Retinal pigment epithelial cell (primary cell): ENCODE results near the gene MOCOS.

Experiments
- DNase-seq: peaks from one replicate; pipeline ENCODE4 v3.0.0-alpha.2; 2010; ENCODE audit warnings: low read depth
- H3K4me3 ChIP-seq: 2 replicates; pipeline ENCODE4 v1.5.1; 2011; ENCODE audit warnings: mild to moderate bottlenecking, low read length, control low read depth, moderate library complexity
- TF ChIP-seq, protein P1 (sequence below): conservative IDR thresholded peaks from 2 replicates; pipeline ENCODE4 v1.5.1; 2011; ENCODE audit warnings: low read depth, low read length, control low read depth, inconsistent platforms

Gene MOCOS

DNA sequence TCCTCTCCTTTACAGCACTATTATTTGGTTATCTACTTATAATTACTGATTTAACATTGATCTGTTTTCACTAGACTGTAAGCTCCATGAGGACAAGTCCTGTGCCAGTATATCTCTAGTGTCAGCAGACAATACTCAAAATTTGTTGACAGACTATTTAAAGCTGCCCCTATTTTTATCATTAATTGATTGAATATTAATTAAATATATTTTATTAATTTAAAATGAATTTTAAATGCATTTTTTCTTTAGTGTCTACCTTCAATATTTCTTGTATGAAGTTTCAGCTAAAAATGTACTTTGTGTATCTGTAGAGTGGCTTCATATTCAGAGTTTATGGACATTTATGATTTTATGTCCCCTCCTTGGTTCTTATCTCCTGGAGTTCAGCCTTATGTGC is 83.9 kb downstream of the MOCOS start:
- no peak for DNase-seq
- H3K4me3 ChIP-seq: no peak overlapping the region
- TF ChIP-seq, protein P1, sequence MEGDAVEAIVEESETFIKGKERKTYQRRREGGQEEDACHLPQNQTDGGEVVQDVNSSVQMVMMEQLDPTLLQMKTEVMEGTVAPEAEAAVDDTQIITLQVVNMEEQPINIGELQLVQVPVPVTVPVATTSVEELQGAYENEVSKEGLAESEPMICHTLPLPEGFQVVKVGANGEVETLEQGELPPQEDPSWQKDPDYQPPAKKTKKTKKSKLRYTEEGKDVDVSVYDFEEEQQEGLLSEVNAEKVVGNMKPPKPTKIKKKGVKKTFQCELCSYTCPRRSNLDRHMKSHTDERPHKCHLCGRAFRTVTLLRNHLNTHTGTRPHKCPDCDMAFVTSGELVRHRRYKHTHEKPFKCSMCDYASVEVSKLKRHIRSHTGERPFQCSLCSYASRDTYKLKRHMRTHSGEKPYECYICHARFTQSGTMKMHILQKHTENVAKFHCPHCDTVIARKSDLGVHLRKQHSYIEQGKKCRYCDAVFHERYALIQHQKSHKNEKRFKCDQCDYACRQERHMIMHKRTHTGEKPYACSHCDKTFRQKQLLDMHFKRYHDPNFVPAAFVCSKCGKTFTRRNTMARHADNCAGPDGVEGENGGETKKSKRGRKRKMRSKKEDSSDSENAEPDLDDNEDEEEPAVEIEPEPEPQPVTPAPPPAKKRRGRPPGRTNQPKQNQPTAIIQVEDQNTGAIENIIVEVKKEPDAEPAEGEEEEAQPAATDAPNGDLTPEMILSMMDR: no peak

DNA sequence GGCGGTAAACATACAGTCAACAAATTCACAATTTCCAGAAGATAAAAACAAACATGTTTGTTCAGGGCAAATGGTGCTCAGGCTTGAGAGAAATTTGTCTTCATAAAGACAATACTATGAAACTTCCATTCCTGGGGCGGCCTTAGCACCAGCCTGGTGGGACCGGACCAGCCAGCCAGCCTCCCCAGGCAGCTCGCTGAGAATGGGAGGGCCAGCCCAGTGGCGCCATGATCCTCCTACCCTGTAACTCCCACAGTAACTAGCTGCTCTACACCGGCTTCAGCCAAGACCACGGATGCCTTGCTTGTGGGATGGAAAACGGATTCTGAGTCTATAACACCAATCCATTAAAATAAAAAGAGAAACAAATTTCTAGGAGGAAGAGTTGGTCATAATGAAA is 86.0 kb downstream of the MOCOS start:
- H3K4me3 ChIP-seq: no peak overlapping the region
- no peak for DNase-seq
- TF ChIP-seq, protein P1: no peak

DNA sequence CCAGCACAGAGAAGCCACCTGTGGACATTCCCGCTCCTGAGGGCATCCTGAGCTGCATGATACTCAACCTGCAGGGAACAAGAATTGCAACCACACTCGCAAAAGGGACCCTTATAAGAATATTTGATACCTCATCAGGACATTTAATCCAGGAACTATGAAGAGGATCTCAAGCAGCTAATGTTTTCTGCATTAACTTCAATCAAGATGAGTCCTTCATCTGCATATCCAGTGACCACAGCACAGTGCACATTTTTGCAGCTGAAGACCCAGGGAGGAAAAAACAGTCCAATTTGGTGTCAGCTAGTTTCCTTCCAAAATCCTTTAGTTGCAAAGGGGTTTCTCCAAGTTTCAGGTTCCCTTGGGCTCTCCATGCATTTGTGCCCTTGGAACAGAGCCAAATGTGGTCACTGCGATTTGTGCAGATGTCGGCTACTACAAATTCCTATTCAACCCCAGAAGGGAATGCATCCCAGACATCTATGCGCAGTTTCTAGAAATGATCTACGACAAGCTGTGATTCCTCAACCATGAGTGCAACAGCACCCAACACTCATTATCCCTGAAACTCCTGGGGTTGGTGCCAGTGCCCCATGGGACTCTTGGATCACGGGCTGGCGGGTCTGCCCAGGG is 86.9 kb downstream of the MOCOS start:
- no peak overlapping the region for H3K4me3 ChIP-seq
- TF ChIP-seq, protein P1: no peak
- no peak for DNase-seq

DNA sequence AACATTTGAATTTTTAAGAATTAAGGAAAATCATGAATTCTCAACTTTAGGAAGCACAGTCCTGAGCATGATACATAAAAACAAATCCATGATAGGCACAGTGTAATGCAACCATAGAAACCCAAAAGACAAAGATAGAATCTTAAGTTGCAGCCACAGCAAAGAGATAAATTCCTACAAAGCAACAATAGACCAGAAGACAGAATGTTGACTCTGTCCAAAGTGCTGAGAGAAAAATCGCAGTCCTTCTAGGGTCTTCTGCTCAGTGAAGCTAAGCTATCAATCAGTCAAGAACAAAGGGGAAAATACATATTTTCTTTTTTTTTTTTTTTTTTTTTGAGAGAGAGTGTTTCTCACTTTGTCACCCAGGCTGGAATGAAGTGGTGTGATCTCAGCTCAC is 88.3 kb downstream of the MOCOS start:
- TF ChIP-seq, protein P1: no peak
- DNase-seq: no peak
- H3K4me3 ChIP-seq: no peak overlapping the region

DNA sequence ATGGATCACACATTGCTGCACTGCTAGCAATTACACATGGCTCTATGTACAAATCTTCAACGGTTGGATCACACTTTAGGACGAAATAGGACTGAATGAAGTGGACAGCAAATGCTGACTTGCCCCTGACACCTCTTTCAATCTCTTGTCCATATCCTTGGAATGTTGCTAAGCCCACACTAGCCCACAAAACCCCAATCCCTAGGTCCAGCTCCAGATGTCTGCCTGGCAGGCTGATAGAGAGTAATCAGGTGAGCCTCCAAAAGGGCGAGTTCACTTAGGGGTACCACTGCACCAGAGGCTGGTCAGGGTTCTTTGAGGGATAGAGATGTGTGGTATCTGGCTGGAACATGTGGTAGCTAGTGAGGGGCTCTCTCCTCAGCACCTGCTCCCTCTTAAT is 91.7 kb downstream of the MOCOS start:
- H3K4me3 ChIP-seq: no peak overlapping the region
- TF ChIP-seq, protein P1: no peak
- DNase-seq: no peak

DNA sequence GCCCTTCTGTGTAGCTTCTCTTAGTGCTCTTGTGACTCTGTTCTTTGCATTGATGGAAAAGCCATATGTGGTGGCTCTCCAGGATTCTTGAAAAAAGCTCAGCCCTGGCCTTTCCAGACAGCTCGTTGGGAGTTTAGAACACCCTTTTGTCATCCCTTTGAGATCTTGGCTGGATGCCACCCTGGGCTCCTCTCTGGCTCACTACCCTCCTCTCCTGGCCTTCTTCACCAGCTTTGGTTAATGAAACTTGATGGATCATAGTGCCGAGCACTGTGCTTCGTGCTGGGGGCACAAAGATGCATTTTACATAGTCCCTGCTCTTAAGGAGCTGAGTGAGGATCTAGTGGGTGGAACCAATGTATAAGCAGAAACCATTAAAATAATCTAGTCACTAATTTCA is 94.6 kb downstream of the MOCOS start:
- TF ChIP-seq, protein P1: no peak
- DNase-seq: no peak
- H3K4me3 ChIP-seq: no peak overlapping the region

DNA sequence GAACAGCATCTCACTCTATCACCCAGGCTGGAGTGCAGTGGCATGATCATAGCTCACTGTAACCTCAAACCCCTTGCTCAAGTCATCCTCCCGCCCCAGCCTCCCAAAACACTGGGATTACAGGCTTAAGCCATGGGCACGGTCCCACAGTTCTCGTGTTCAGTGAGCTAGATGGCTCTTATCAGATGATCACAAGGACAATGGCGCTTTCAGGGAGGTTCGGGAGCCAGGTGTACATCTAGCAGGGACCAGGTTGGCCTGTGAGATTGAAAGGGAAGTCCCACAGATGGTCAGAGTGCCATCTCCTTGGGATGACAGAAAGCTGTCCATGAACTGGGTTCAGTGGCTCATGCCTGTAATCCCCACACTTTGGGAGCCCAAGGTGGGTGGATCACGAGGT is 96.2 kb downstream of the MOCOS start:
- no peak for DNase-seq
- TF ChIP-seq, protein P1: no peak
- no peak overlapping the region for H3K4me3 ChIP-seq
